Measurements from ENCODE around the gene CHST5. TPM values are rescaled to one million over a fixed set of nuclear protein-coding genes. Genes with fewer than 3 reads are reported as not detected.

The CHST5 gene
- total RNA-seq, 1 donor from 2014 or later, result 0.13 TPM

DNA sequence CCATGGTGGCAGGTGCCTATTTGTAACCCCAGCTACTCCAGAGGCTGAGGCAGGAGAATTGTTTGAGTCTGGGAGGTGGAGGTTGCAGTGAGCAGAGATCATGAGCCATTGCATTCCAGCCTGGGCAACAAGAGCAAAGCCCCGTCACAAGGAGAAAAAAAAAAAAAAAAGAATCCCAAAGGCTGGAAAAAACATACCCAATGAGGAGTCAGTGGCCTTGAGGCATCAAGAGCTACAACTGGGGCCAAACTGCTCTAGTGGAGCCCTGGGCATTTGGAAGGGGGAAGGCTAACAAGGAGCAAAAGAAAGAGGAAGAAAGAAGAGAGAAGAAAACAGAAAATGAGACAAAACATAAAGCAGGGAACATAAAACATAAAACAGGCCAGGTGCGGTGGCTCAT, 47.6 kb downstream of the CHST5 start:
- TF ChIP-seq, protein P1, sequence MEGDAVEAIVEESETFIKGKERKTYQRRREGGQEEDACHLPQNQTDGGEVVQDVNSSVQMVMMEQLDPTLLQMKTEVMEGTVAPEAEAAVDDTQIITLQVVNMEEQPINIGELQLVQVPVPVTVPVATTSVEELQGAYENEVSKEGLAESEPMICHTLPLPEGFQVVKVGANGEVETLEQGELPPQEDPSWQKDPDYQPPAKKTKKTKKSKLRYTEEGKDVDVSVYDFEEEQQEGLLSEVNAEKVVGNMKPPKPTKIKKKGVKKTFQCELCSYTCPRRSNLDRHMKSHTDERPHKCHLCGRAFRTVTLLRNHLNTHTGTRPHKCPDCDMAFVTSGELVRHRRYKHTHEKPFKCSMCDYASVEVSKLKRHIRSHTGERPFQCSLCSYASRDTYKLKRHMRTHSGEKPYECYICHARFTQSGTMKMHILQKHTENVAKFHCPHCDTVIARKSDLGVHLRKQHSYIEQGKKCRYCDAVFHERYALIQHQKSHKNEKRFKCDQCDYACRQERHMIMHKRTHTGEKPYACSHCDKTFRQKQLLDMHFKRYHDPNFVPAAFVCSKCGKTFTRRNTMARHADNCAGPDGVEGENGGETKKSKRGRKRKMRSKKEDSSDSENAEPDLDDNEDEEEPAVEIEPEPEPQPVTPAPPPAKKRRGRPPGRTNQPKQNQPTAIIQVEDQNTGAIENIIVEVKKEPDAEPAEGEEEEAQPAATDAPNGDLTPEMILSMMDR (IDR thresholded peaks at IDR 0.05; ENCODE audit: unreplicated experiment), result no peak
- H3K27ac Mint-ChIP-seq (ENCODE audit: unreplicated experiment), result no peak overlapping the region
- no peak for DNase-seq (ENCODE audit: low spot score)

GRCh38 chr16:75486676-75487313, 49.1 kb downstream of the CHST5 start:
- Mint-ChIP-seq H3K4me1 (ENCODE audit: unreplicated experiment) (peaks cover 11% of the 10 kb centered on the region), H3K27ac (ENCODE audit: unreplicated experiment) (no peak overlapping the region), H3K9me3 (ENCODE audit: unreplicated experiment) (no peaks in the 10 kb centered on the region), H3K4me3 (ENCODE audit: unreplicated experiment) (no peak overlapping the region), H3K36me3 (ENCODE audit: low read depth, unreplicated experiment) (peaks cover 4% of the 10 kb centered on the region), H3K27me3 (ENCODE audit: unreplicated experiment) (peaks cover 2% of the 10 kb centered on the region)
- TF ChIP-seq, protein P1 (IDR thresholded peaks at IDR 0.05; ENCODE audit: unreplicated experiment), result no peak
- no peak for DNase-seq (ENCODE audit: low spot score)

More for the DNA sequence above, 47.6 kb downstream of the CHST5 start:
- Mint-ChIP-seq H3K36me3 (ENCODE audit: low read depth, unreplicated experiment) (peaks cover 4% of the 10 kb centered on the region), H3K9me3 (ENCODE audit: unreplicated experiment) (no peaks in the 10 kb centered on the region), H3K4me1 (ENCODE audit: unreplicated experiment) (peaks cover 11% of the 10 kb centered on the region), H3K4me3 (ENCODE audit: unreplicated experiment) (no peak overlapping the region), H3K27me3 (ENCODE audit: unreplicated experiment) (peaks cover 2% of the 10 kb centered on the region)

GRCh38 chr16:75486014-75486675, 49.8 kb downstream of the CHST5 start:
- Mint-ChIP-seq H3K36me3 (ENCODE audit: low read depth, unreplicated experiment) (peaks cover 4% of the 10 kb centered on the region), H3K9me3 (ENCODE audit: unreplicated experiment) (no peaks in the 10 kb centered on the region), H3K4me3 (ENCODE audit: unreplicated experiment) (no peak overlapping the region), H3K27me3 (ENCODE audit: unreplicated experiment) (peaks cover 2% of the 10 kb centered on the region), H3K4me1 (ENCODE audit: unreplicated experiment) (peaks cover 11% of the 10 kb centered on the region), H3K27ac (ENCODE audit: unreplicated experiment) (no peak overlapping the region)
- DNase-seq (ENCODE audit: low spot score), result no peak
- TF ChIP-seq, protein P1 (IDR thresholded peaks at IDR 0.05; ENCODE audit: unreplicated experiment), result no peak

GRCh38 chr16:75485230-75486013, 50.5 kb downstream of the CHST5 start:
- Mint-ChIP-seq H3K27ac (ENCODE audit: unreplicated experiment) (no peak overlapping the region), H3K4me1 (ENCODE audit: unreplicated experiment) (peaks cover 11% of the 10 kb centered on the region), H3K27me3 (ENCODE audit: unreplicated experiment) (peaks cover 2% of the 10 kb centered on the region), H3K9me3 (ENCODE audit: unreplicated experiment) (no peaks in the 10 kb centered on the region), H3K36me3 (ENCODE audit: low read depth, unreplicated experiment) (peaks cover 4% of the 10 kb centered on the region), H3K4me3 (ENCODE audit: unreplicated experiment) (no peak overlapping the region)
- TF ChIP-seq, protein P1 (IDR thresholded peaks at IDR 0.05; ENCODE audit: unreplicated experiment), result no peak
- DNase-seq (ENCODE audit: low spot score), result no peak
